ENCODE measurements around the gene SKAP2.
A peak's percentile ranks its signal among the peaks of the same experiment; 100 is the strongest.

GRCh38 chr7:26860361-26860760 lies 4.0 kb downstream of the SKAP2 start:
- TF ChIP-seq POLR2AphosphoS5 (IDR thresholded peaks at IDR 0.05) (no peak), CTCF (IDR thresholded peaks at IDR 0.05; ENCODE audit: poor library complexity, severe bottlenecking) (peak; percentile 13), SMC3 (conservative IDR thresholded peaks at IDR 0.05; ENCODE audit: poor library complexity) (no peak), RAD21 (conservative IDR thresholded peaks at IDR 0.05) (no peak), TAF1 (IDR thresholded peaks at IDR 0.05; ENCODE audit: low read depth) (no peak)
